Measurements from ENCODE around the gene ADIPOQ.
A peak's percentile ranks its signal among the peaks of the same experiment; 100 is the strongest.
"Not testable (repeated sequence)": the region's sequence is repeated elsewhere in the genome, so short reads cannot be mapped to it uniquely, and the experiment has no call there.

The ADIPOQ gene

GRCh38 chr3:186818956-186819355 is 23.6 kb upstream of the ADIPOQ start:
- H3K27ac ChIP-seq (ENCODE audit: low read depth, low read length): no peak overlapping the region
- no peak overlapping the region for H3K9ac ChIP-seq (ENCODE audit: low read length)
- no peaks in the 10 kb centered on the region for H3K27me3 ChIP-seq (ENCODE audit: control insufficient read depth, insufficient read depth, low read length)
- no peak overlapping the region for H3K4me3 ChIP-seq (ENCODE audit: low read length)
- no peaks in the 10 kb centered on the region for H3K36me3 ChIP-seq (ENCODE audit: control insufficient read depth, insufficient read depth, low read length)
- no peaks in the 10 kb centered on the region for H3K4me1 ChIP-seq (ENCODE audit: control insufficient read depth, insufficient read depth, low read length)

GRCh38 chr3:186821429-186822387 is 20.8 kb upstream of the ADIPOQ start:
- Histone ChIP-seq H3K4me1 (ENCODE audit: control insufficient read depth, insufficient read depth, low read length) (no peaks in the 10 kb centered on the region), H3K9ac (ENCODE audit: low read length) (no peak overlapping the region), H3K36me3 (ENCODE audit: control insufficient read depth, insufficient read depth, low read length) (no peaks in the 10 kb centered on the region), H3K27me3 (ENCODE audit: control insufficient read depth, insufficient read depth, low read length) (peaks cover 17% of the 10 kb centered on the region), H3K27ac (ENCODE audit: low read depth, low read length) (no peak overlapping the region), H3K4me3 (ENCODE audit: low read length) (no peak overlapping the region)

GRCh38 chr3:186822388-186822759 is 20.1 kb upstream of the ADIPOQ start:
- not testable (repeated sequence) for H3K36me3 ChIP-seq (ENCODE audit: control insufficient read depth, insufficient read depth, low read length); H3K4me1 ChIP-seq (ENCODE audit: control insufficient read depth, insufficient read depth, low read length); H3K9ac ChIP-seq (ENCODE audit: low read length); H3K27ac ChIP-seq (ENCODE audit: low read depth, low read length); H3K4me3 ChIP-seq (ENCODE audit: low read length)
- H3K27me3 ChIP-seq (ENCODE audit: control insufficient read depth, insufficient read depth, low read length): peaks cover 17% of the 10 kb centered on the region

GRCh38 chr3:186823386-186823785 is 19.1 kb upstream of the ADIPOQ start:
- Histone ChIP-seq H3K27ac (ENCODE audit: low read depth, low read length) (no peak overlapping the region), H3K9ac (ENCODE audit: low read length) (no peak overlapping the region), H3K4me1 (ENCODE audit: control insufficient read depth, insufficient read depth, low read length) (no peaks in the 10 kb centered on the region), H3K4me3 (ENCODE audit: low read length) (no peak overlapping the region), H3K36me3 (ENCODE audit: control insufficient read depth, insufficient read depth, low read length) (no peaks in the 10 kb centered on the region), H3K27me3 (ENCODE audit: control insufficient read depth, insufficient read depth, low read length) (peaks cover 19% of the 10 kb centered on the region)

GRCh38 chr3:186824430-186825139 is 17.9 kb upstream of the ADIPOQ start:
- no peak overlapping the region for H3K27ac ChIP-seq (ENCODE audit: low read depth, low read length)
- no peak overlapping the region for H3K9ac ChIP-seq (ENCODE audit: low read length)
- H3K36me3 ChIP-seq (ENCODE audit: control insufficient read depth, insufficient read depth, low read length): no peaks in the 10 kb centered on the region
- H3K4me3 ChIP-seq (ENCODE audit: low read length): no peak overlapping the region
- peaks cover 20% of the 10 kb centered on the region for H3K27me3 ChIP-seq (ENCODE audit: control insufficient read depth, insufficient read depth, low read length)
- no peaks in the 10 kb centered on the region for H3K4me1 ChIP-seq (ENCODE audit: control insufficient read depth, insufficient read depth, low read length)

- no peak overlapping the region for H3K27ac ChIP-seq (ENCODE audit: low read depth, low read length)
- no peak overlapping the region for H3K9ac ChIP-seq (ENCODE audit: low read length)
- no peaks in the 10 kb centered on the region for H3K36me3 ChIP-seq (ENCODE audit: control insufficient read depth, insufficient read depth, low read length)
- H3K27me3 ChIP-seq (ENCODE audit: control insufficient read depth, insufficient read depth, low read length): peaks cover 28% of the 10 kb centered on the region
- no peaks in the 10 kb centered on the region for H3K4me1 ChIP-seq (ENCODE audit: control insufficient read depth, insufficient read depth, low read length)
- H3K4me3 ChIP-seq (ENCODE audit: low read length): peak overlapping the region; percentile 3
These were observed 17.2 kb upstream of the ADIPOQ start for GRCh38 chr3:186825294-186825821.

- no peaks in the 10 kb centered on the region for H3K36me3 ChIP-seq (ENCODE audit: control insufficient read depth, insufficient read depth, low read length)
- H3K9ac ChIP-seq (ENCODE audit: low read length): no peak overlapping the region
- peaks cover 29% of the 10 kb centered on the region for H3K27me3 ChIP-seq (ENCODE audit: control insufficient read depth, insufficient read depth, low read length)
- H3K4me1 ChIP-seq (ENCODE audit: control insufficient read depth, insufficient read depth, low read length): no peaks in the 10 kb centered on the region
- peak overlapping the region; percentile 3 for H3K4me3 ChIP-seq (ENCODE audit: low read length)
- no peak overlapping the region for H3K27ac ChIP-seq (ENCODE audit: low read depth, low read length)
These were observed 16.6 kb upstream of the ADIPOQ start for GRCh38 chr3:186825872-186826409.

- Histone ChIP-seq H3K4me1 (ENCODE audit: control insufficient read depth, insufficient read depth, low read length) (no peaks in the 10 kb centered on the region), H3K27ac (ENCODE audit: low read depth, low read length) (no peak overlapping the region), H3K9ac (ENCODE audit: low read length) (no peak overlapping the region), H3K27me3 (ENCODE audit: control insufficient read depth, insufficient read depth, low read length) (peaks cover 29% of the 10 kb centered on the region), H3K4me3 (ENCODE audit: low read length) (peak overlapping the region; percentile 11), H3K36me3 (ENCODE audit: control insufficient read depth, insufficient read depth, low read length) (no peaks in the 10 kb centered on the region)
These were observed 16.0 kb upstream of the ADIPOQ start for GRCh38 chr3:186826410-186826975.

GRCh38 chr3:186826976-186827857 is 15.3 kb upstream of the ADIPOQ start:
- no peak overlapping the region for H3K9ac ChIP-seq (ENCODE audit: low read length)
- no peaks in the 10 kb centered on the region for H3K4me1 ChIP-seq (ENCODE audit: control insufficient read depth, insufficient read depth, low read length)
- H3K4me3 ChIP-seq (ENCODE audit: low read length): peak overlapping the region; percentile 72
- H3K36me3 ChIP-seq (ENCODE audit: control insufficient read depth, insufficient read depth, low read length): no peaks in the 10 kb centered on the region
- H3K27ac ChIP-seq (ENCODE audit: low read depth, low read length): no peak overlapping the region
- H3K27me3 ChIP-seq (ENCODE audit: control insufficient read depth, insufficient read depth, low read length): peaks cover 29% of the 10 kb centered on the region

- peaks cover 29% of the 10 kb centered on the region for H3K27me3 ChIP-seq (ENCODE audit: control insufficient read depth, insufficient read depth, low read length)
- H3K36me3 ChIP-seq (ENCODE audit: control insufficient read depth, insufficient read depth, low read length): no peaks in the 10 kb centered on the region
- H3K27ac ChIP-seq (ENCODE audit: low read depth, low read length): no peak overlapping the region
- H3K4me3 ChIP-seq (ENCODE audit: low read length): no peak overlapping the region
- H3K4me1 ChIP-seq (ENCODE audit: control insufficient read depth, insufficient read depth, low read length): no peaks in the 10 kb centered on the region
- no peak overlapping the region for H3K9ac ChIP-seq (ENCODE audit: low read length)
These were observed 14.2 kb upstream of the ADIPOQ start for GRCh38 chr3:186828340-186828739.

- Histone ChIP-seq H3K27me3 (ENCODE audit: control insufficient read depth, insufficient read depth, low read length) (peaks cover 13% of the 10 kb centered on the region), H3K4me1 (ENCODE audit: control insufficient read depth, insufficient read depth, low read length) (no peaks in the 10 kb centered on the region)
These were observed 10.7 kb upstream of the ADIPOQ start for GRCh38 chr3:186831798-186832197.

More at GRCh38 chr3:186831798-186832197, 10.7 kb upstream of the ADIPOQ start:
- Histone ChIP-seq H3K36me3 (ENCODE audit: control insufficient read depth, insufficient read depth, low read length) (no peaks in the 10 kb centered on the region), H3K4me3 (ENCODE audit: low read length) (no peak overlapping the region), H3K27ac (ENCODE audit: low read depth, low read length) (no peak overlapping the region), H3K9ac (ENCODE audit: low read length) (no peak overlapping the region)
